A549 (cell line): ENCODE measurements around the gene USF1. TPM values are rescaled to one million over a fixed set of nuclear protein-coding genes. Genes with fewer than 3 reads are reported as not detected.

ENCODE experiments used
- ATAC-seq, 2 experiments: fragments of 200-7000 bp in 1 of 2; fragments of >200 bp in 1 of 2; cut with Nextera tagmentation in 1 of 2; cut with Tn5 transposase in 1 of 2; 3 replicates each; pipeline versions ENCODE4 v1.8.0 to v1.9.1; 2018 to 2020; ENCODE audit warnings: mild to moderate bottlenecking in 1 of 2, moderate library complexity in 1 of 2
- CTCF ChIA-PET: fragments of 300-600 bp; sonication (Branson Sonifier 250); formaldehyde crosslinking; extraction: SDS; loops from one replicate; lab custom pipeline; 2021; ENCODE audit warnings: antibody characterized with exemption, inconsistent platforms; lab: Yijun Ruan, JAX
- POLR2A ChIA-PET: fragments of 350-600 bp; formaldehyde crosslinking; extraction: SDS; loops from one replicate; lab custom pipeline; 2021; ENCODE audit warnings: antibody characterized with exemption, inconsistent platforms; lab: Yijun Ruan, JAX
- DNase-seq, 2 experiments: peaks; one replicate each; pipeline versions ENCODE4 v3.0.0 to v3.0.0-alpha.2; 2011 to 2016; ENCODE audit warnings: low read depth in 1 of 2, low spot score in 1 of 2
- FAIRE-seq: peaks from 2 replicates; lab custom pipeline; 2011; peaks lifted over from hg19 to GRCh38; lab: Jason Lieb, UNC
- H3K27ac ChIP-seq, 2 experiments: fragments of >200 bp; sonication (Bioruptor Twin); formaldehyde crosslinking; 3 replicates each; pipeline ENCODE4 v1.5.1; 2016 to 2017
- H3K4me1 ChIP-seq: fragments of >200 bp; sonication (Bioruptor Twin); formaldehyde crosslinking; 3 replicates; pipeline ENCODE4 v1.6.1; 2016
- H3K4me2 ChIP-seq: fragments of >200 bp; sonication (Bioruptor Twin); formaldehyde crosslinking; 3 replicates; pipeline ENCODE4 v1.6.1; 2016
- H3K4me3 ChIP-seq: fragments of >200 bp; sonication (Bioruptor Twin); formaldehyde crosslinking; 3 replicates; pipeline ENCODE4 v1.5.1; 2016
- H3K9me3 ChIP-seq: fragments of >200 bp; sonication (Bioruptor Twin); formaldehyde crosslinking; 3 replicates; pipeline ENCODE4 v1.6.1; 2016
- CBX8 ChIP-seq: fragments of 200-600 bp; sonication (generic); IDR thresholded peaks from 2 replicates; pipeline ENCODE4 v1.6.1; 2016
- CHD4 ChIP-seq: fragments of 200-600 bp; sonication (generic); IDR thresholded peaks from 2 replicates; pipeline ENCODE4 v1.6.1; 2016; ENCODE audit warnings: antibody characterized with exemption, mild to moderate bottlenecking, borderline replicate concordance
- EHF ChIP-seq: fragments of 250-450 bp; sonication (Bioruptor Pico); IDR thresholded peaks from 2 replicates; pipeline ENCODE4 v1.5.0; 2020; ENCODE audit warnings: mild to moderate bottlenecking
- EHMT2 ChIP-seq: fragments of 200-600 bp; sonication (generic); IDR thresholded peaks from 2 replicates; pipeline ENCODE4 v1.6.1; 2016; ENCODE audit warnings: antibody characterized with exemption, low read depth, mild to moderate bottlenecking, moderate library complexity
- ELK1 ChIP-seq: fragments of 150-350 bp; IDR thresholded peaks from 2 replicates; pipeline ENCODE4 v1.6.1; 2014; ENCODE audit warnings: low read depth, mild to moderate bottlenecking, low read length
- FOSB ChIP-seq: fragments of 250-450 bp; sonication (Bioruptor Pico); IDR thresholded peaks from 2 replicates; pipeline ENCODE4 v1.5.0; 2020; ENCODE audit warnings: mild to moderate bottlenecking, moderate library complexity
- GATA3 ChIP-seq: IDR thresholded peaks from 2 replicates; pipeline ENCODE4 v1.6.1; 2012; ENCODE audit warnings: borderline replicate concordance
- HDAC2 ChIP-seq: fragments of 200-600 bp; sonication (generic); IDR thresholded peaks from 2 replicates; pipeline ENCODE4 v1.6.1; 2016
- HMGXB4 ChIP-seq: fragments of 250-450 bp; sonication (Bioruptor Pico); IDR thresholded peaks from 2 replicates; pipeline ENCODE4 v1.5.0; 2021; ENCODE audit warnings: mild to moderate bottlenecking, moderate library complexity, borderline replicate concordance
- JUNB ChIP-seq: fragments of >200 bp; sonication (Bioruptor Twin); formaldehyde crosslinking; IDR thresholded peaks from 2 replicates; pipeline ENCODE4 v1.6.1; 2016
- MAX ChIP-seq: IDR thresholded peaks from 2 replicates; pipeline ENCODE4 v1.6.1; 2012
- MYC ChIP-seq: IDR thresholded peaks from 2 replicates; pipeline ENCODE4 v1.6.1; 2012; ENCODE audit warnings: mild to moderate bottlenecking, inconsistent platforms, low read length, improper control_type of control experiment, borderline replicate concordance
- NPAS2 ChIP-seq: fragments of 250-450 bp; sonication (Bioruptor Pico); IDR thresholded peaks from 2 replicates; pipeline ENCODE4 v1.8.0; 2022; ENCODE audit warnings: mild to moderate bottlenecking, moderate library complexity, borderline replicate concordance
- NR3C1 ChIP-seq: fragments of >200 bp; sonication (Bioruptor Twin); formaldehyde crosslinking; IDR thresholded peaks from 3 replicates; pipeline ENCODE4 v1.6.1; 2017
- PHF8 ChIP-seq: fragments of 200-600 bp; sonication (generic); IDR thresholded peaks from 2 replicates; pipeline ENCODE4 v1.6.1; 2016; ENCODE audit warnings: low read depth, mild to moderate bottlenecking, antibody characterized with exemption, moderate library complexity, borderline replicate concordance
- POLR2A ChIP-seq: IDR thresholded peaks from 2 replicates; pipeline ENCODE4 v1.6.1; 2012; ENCODE audit warnings: mild to moderate bottlenecking, low read length
- POLR2AphosphoS2 ChIP-seq: conservative IDR thresholded peaks from 2 replicates; pipeline ENCODE4 v1.6.1; 2012; ENCODE audit warnings: low read length, improper control_type of control experiment, inconsistent platforms
- RCOR1 ChIP-seq: fragments of 150-350 bp; IDR thresholded peaks from 2 replicates; pipeline ENCODE4 v1.6.1; 2014; ENCODE audit warnings: antibody characterized with exemption, low read length, low read depth
- RNF2 ChIP-seq: fragments of 200-600 bp; sonication (generic); IDR thresholded peaks from 2 replicates; pipeline ENCODE4 v1.6.1; 2016; ENCODE audit warnings: low read depth, mild to moderate bottlenecking, antibody characterized with exemption, moderate library complexity, borderline replicate concordance
- TP53 ChIP-seq: fragments of 250-450 bp; sonication (Bioruptor Pico); IDR thresholded peaks from 2 replicates; pipeline ENCODE4 v1.5.0; 2021; ENCODE audit warnings: mild to moderate bottlenecking, moderate library complexity
- ZC3H11A ChIP-seq: fragments of 450-650 bp; IDR thresholded peaks from 2 replicates; pipeline ENCODE4 v1.6.1; 2014; ENCODE audit warnings: antibody characterized with exemption, mild to moderate bottlenecking
- ZSCAN20 ChIP-seq: fragments of 250-450 bp; sonication (Bioruptor Pico); IDR thresholded peaks from 2 replicates; pipeline ENCODE4 v1.8.0; 2022; ENCODE audit warnings: mild to moderate bottlenecking, moderate library complexity
- WGBS: methylation state at CpG from one replicate; pipeline ENCODE4 v1.1.6; 2017; ENCODE audit errors: missing lambda C conversion rate; 5-methylcytosine and 5-hydroxymethylcytosine counted together
- polyA plus RNA-seq, 4 experiments: library from polyadenylated mRNA; depleted of rRNA in 3 of 4; stranded (reverse); fragments of >200 nt; fragmentation: RNase III in 1 of 4; extraction: RNeasy Plus Mini Kit Qiagen cat#74134 plus additional on column Dnase treatment in 1 of 4; gene quantifications; 2 replicates in 3 of 4; 3 replicates in 1 of 4; pipeline ENCODE4 v1.2.3, GENCODE V29; 2011 to 2017

The USF1 gene
- polyA plus RNA-seq, 2 of the 4 experiments (the other 2 are of a cell fraction) = 35.5 to 60.5 TPM

GRCh38 chr1:161046605-161047228 lies 940 bp upstream of the USF1 start:
- Histone ChIP-seq H3K4me3 (peak overlapping the region; percentile 75), H3K4me1 (peaks cover 6% of the 10 kb centered on the region), H3K27ac (peak overlapping the region; percentile 87 to 93), H3K9me3 (peaks cover 34% of the 10 kb centered on the region), H3K4me2 (peak overlapping the region; percentile 73)
- POLR2A ChIA-PET = interaction anchor here (1.2 to 2.9 kb wide), 7 partner anchors 25 to 120 kb away, joined by 3 to 32 read pairs (median 7); partner anchors contain the start of genes F11R and PPOX
- DNase-seq (no peak), ATAC-seq (no peak), FAIRE-seq (no peak)
- no peak for TF ChIP-seq HMGXB4 (CRISPR knock-in tag)
- no peak for TF ChIP-seq JUNB
- TF ChIP-seq ELK1 = no peak
- no peak for TF ChIP-seq RCOR1
- no peak for TF ChIP-seq POLR2AphosphoS2
- no peak for TF ChIP-seq NPAS2 (CRISPR knock-in tag)
- no peak for TF ChIP-seq PHF8
- TF ChIP-seq POLR2A = no peak
- TF ChIP-seq TP53 (CRISPR knock-in tag) = no peak
- no peak for TF ChIP-seq CHD4
- 31% methylated on average over 2 of the region's 2 CpGs for WGBS
- CTCF ChIA-PET = interaction anchor here (0.6 to 4.6 kb wide), 11 partner anchors 9 to 701 kb away, joined by 3 to 42 read pairs (median 5); partner anchors contain the start of genes F11R and KLHDC9

- CTCF ChIA-PET = interaction anchor here (0.6 to 4.6 kb wide), 12 partner anchors 11 to 370 kb away, joined by 3 to 42 read pairs (median 6); partner anchors contain the start of genes F11R and KLHDC9
- Histone ChIP-seq H3K4me1 (peaks cover 6% of the 10 kb centered on the region), H3K4me2 (peak overlapping the region; percentile 85), H3K9me3 (peaks cover 32% of the 10 kb centered on the region), H3K27ac (peak overlapping the region; percentile 87 to 93), H3K4me3 (peak overlapping the region; percentile 75)
- ATAC-seq (peak; percentile 67 to 72), FAIRE-seq (no peak), DNase-seq (peak; percentile 55 to 56)
- 3% methylated on average over 36 of the region's 48 CpGs for WGBS
- POLR2A ChIA-PET = interaction anchor here (0.6 to 2.9 kb wide), 14 partner anchors 14 to 377 kb away, joined by 3 to 32 read pairs (median 4); partner anchors contain the start of genes DEDD, F11R, PPOX and UFC1
- no peak for TF ChIP-seq FOSB (CRISPR knock-in tag)
- TF ChIP-seq MYC = no peak
- no peak for TF ChIP-seq EHMT2
- no peak for TF ChIP-seq GATA3
- no peak for TF ChIP-seq CBX8
- peak; percentile 18; the same call in 1 of the 2 replicates for TF ChIP-seq PHF8
- TF ChIP-seq ZC3H11A = no peak
- no peak for TF ChIP-seq JUNB
- TF ChIP-seq POLR2A = no peak
- no peak for TF ChIP-seq ZSCAN20
- TF ChIP-seq NR3C1 = no peak
- TF ChIP-seq HMGXB4 (CRISPR knock-in tag) = no peak
- TF ChIP-seq HDAC2 = no peak
- peak; percentile 27; the same call in 1 of the 2 replicates for TF ChIP-seq MAX
- TF ChIP-seq EHF = no peak
- TF ChIP-seq RNF2 = no peak
Observed at GRCh38 chr1:161044908-161045735, 655 bp downstream of the USF1 start.
